Measurements from ENCODE around the gene DDX6.
"Not testable (repeated sequence)": the region's sequence is repeated elsewhere in the genome, so short reads cannot be mapped to it uniquely, and the experiment has no call there.

DNA sequence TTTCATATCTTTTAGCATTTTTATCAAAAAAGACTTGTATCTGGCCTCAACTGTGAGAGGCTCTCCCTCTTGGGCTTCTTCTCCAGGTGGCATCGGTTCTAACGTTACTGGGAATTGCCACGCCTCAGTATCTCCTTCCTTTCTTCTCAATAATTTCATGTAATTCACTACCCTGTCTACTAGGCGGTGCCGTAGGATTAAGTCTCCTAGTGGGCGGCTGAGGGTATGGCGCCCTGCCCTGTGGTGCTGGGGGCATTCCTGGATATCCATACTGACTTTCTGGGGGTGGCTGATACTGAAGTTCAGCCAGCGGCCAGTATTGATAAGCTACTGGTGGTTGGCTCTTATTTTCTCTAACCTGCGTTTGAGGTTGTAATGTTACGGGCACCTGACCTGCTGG is 62.9 kb downstream of the DDX6 start:
- TF ChIP-seq CTCF (IDR thresholded peaks at IDR 0.05), result peak; percentile 15; the same call in 1 of the 2 replicates
- TF ChIP-seq POLR2AphosphoS5 (IDR thresholded peaks at IDR 0.05; ENCODE audit: low read depth, low read length); NRF1 (IDR thresholded peaks at IDR 0.05; ENCODE audit: low read depth, low read length); EP300 (IDR thresholded peaks at IDR 0.05; ENCODE audit: borderline replicate concordance in 1 of 2, low read depth in 1 of 2, low read length in 1 of 2); USF1 (IDR thresholded peaks at IDR 0.05; ENCODE audit: borderline replicate concordance, low read depth); TCF12 (IDR thresholded peaks at IDR 0.05); JUND (IDR thresholded peaks at IDR 0.05); EZH2phosphoT487 (IDR thresholded peaks at IDR 0.05; ENCODE audit: borderline replicate concordance, low read depth); REST (IDR thresholded peaks at IDR 0.05; ENCODE audit: low read depth, low read length); FOXJ3 (CRISPR knock-in tag; IDR thresholded peaks at IDR 0.05); ELF1 (IDR thresholded peaks at IDR 0.05); GABPA (IDR thresholded peaks at IDR 0.05; ENCODE audit: low read depth); GATA2 (CRISPR knock-in tag; IDR thresholded peaks at IDR 0.05); MXI1 (IDR thresholded peaks at IDR 0.05; ENCODE audit: low read depth, low read length): not testable (repeated sequence)
